SU-DHL-6 (cell line): ENCODE measurements around the gene OXTR.

Source experiments
- EZH2phosphoT487 ChIP-seq: fragments of 200-600 bp; sonication (generic), shearing (Covaris generic); conservative IDR thresholded peaks from 2 replicates; pipeline ENCODE4 v1.6.1; 2018; ENCODE audit warnings: mild to moderate bottlenecking, antibody characterized with exemption, low read length, moderate library complexity, mixed read lengths
- TF ChIP-seq, protein P1 (sequence below): fragments of 200-600 bp; sonication (generic); IDR thresholded peaks from one replicate; pipeline ENCODE4 v1.5.1; 2017; ENCODE audit warnings: antibody characterized with exemption, mild to moderate bottlenecking, low read length, moderate library complexity; ENCODE audit not compliant: insufficient read depth, poor library complexity, severe bottlenecking

DNA sequence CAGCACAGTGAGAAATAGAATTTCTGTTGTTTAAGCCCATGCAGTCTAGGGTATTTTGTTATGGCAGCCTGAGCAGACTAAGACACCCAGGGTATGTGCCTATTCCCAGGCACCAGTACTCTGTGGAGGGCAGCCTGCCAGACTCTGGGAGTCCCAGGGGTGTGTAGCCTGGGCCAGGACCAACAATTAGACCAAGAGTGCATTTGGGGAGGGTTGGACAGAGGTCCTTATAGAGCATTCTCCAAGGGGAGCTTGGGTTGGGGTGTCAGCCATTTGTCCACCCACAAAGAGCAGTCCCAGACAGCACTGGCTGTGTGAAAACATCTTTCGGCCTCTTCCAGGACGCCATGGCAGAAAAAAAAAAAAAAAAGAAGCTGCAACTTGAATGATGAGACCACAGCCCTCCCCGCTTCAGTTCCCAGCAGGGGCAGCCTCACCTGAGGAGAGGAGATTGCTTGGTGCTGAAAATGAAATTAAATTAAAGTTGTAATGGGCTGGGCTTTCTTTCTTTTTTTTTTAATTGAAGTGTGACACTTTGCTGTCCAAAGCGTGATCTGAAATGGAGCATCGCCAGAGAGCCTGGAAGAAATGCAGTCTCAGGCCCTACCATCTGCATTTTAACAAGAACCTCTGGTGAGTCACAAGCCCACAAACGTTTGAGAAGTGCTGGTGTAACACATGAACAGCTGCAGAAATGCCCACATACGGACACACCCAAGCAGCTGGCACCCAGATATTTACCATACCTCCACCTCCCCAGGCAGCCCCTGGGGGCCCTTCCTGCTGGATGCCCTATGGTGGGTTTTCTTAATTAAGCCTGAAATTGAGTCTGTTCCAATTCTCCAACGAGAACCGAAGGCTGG is 57.1 kb downstream of the OXTR start:
- TF ChIP-seq, protein P1, sequence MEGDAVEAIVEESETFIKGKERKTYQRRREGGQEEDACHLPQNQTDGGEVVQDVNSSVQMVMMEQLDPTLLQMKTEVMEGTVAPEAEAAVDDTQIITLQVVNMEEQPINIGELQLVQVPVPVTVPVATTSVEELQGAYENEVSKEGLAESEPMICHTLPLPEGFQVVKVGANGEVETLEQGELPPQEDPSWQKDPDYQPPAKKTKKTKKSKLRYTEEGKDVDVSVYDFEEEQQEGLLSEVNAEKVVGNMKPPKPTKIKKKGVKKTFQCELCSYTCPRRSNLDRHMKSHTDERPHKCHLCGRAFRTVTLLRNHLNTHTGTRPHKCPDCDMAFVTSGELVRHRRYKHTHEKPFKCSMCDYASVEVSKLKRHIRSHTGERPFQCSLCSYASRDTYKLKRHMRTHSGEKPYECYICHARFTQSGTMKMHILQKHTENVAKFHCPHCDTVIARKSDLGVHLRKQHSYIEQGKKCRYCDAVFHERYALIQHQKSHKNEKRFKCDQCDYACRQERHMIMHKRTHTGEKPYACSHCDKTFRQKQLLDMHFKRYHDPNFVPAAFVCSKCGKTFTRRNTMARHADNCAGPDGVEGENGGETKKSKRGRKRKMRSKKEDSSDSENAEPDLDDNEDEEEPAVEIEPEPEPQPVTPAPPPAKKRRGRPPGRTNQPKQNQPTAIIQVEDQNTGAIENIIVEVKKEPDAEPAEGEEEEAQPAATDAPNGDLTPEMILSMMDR = no peak
- TF ChIP-seq EZH2phosphoT487 = no peak
